ENCODE data around the gene ABCC11. TPM values are rescaled to one million over a fixed set of nuclear protein-coding genes. Genes with fewer than 3 reads are reported as not detected.

ABCC11 gene
- total and polyA plus RNA-seq, 2 of the 13 experiments (the other 11 are each of a cell fraction or from before 2014, with no cell fraction given) = 1.0 to 1.4 TPM

DNA sequence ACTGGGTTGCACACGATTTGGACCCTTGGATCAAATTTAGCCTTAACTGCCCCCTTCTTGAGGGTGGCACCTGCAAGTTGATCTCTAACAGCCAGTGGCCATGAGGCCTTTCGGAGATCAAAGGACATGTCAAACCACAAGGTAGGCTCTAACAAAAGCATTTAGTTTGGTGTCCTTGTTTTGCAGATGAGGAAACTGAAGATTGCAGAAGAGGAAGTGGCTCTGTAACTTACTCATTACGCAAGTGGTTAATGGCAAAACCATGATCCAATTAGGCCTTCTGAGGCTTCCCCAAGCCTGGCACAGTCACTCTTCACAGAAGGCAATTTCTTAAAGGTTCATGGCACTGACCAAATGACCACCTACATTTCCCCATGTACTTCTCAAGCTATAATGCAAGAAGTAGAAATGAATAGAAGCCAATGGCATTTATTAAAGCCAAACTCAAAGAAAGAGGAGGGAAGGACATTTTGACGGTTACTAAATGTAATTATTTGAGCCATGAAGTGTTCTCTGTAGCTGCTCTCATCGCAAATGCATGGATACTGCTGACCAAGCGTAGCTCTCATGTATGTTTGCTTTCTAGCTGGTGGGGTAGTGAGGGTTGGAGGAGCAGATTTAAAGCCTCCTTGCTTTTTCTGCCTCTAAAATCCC, 58.8 kb downstream of the ABCC11 start (continued):
- TF ChIP-seq ZSCAN12 (CRISPR knock-in tag; IDR thresholded peaks at IDR 0.05) (no peak), NFKBIZ (CRISPR knock-in tag; IDR thresholded peaks at IDR 0.05) (no peak), ZNF788 (CRISPR knock-in tag; IDR thresholded peaks at IDR 0.05; ENCODE audit: borderline replicate concordance) (no peak), MIXL1 (CRISPR knock-in tag; IDR thresholded peaks at IDR 0.05) (peak; percentile 97), FOXP1 (IDR thresholded peaks at IDR 0.05) (no peak), FOXP1 (CRISPR knock-in tag; IDR thresholded peaks at IDR 0.05) (peak; percentile 64), TBX3 (IDR thresholded peaks at IDR 0.05; ENCODE audit: borderline replicate concordance) (no peak), ZNF264 (CRISPR knock-in tag; IDR thresholded peaks at IDR 0.05) (no peak; the same call in 1 of the 2 replicates), PRPF4 (IDR thresholded peaks at IDR 0.05; ENCODE audit: low read depth, low read length, poor library complexity, severe bottlenecking) (no peak), NR1H2 (CRISPR knock-in tag; IDR thresholded peaks at IDR 0.05; ENCODE audit: borderline replicate concordance, low read depth) (no peak), SOX13 (IDR thresholded peaks at IDR 0.05) (peak; percentile 81), SOX13 (CRISPR knock-in tag; conservative IDR thresholded peaks at IDR 0.05 in 1 of 2, IDR thresholded peaks at IDR 0.05 in 1 of 2) (peak in 1 of 2 experiments; percentile 94; a peak in 2 of 4 replicates), GATAD2A (CRISPR knock-in tag; IDR thresholded peaks at IDR 0.05) (peak; percentile 89), ZNF329 (CRISPR knock-in tag; IDR thresholded peaks at IDR 0.05; ENCODE audit: low read depth) (no peak), HOXA3 (CRISPR knock-in tag; IDR thresholded peaks at IDR 0.05) (peak; percentile 42; the same call in 1 of the 2 replicates), NCOR1 (IDR thresholded peaks at IDR 0.05; ENCODE audit: borderline replicate concordance, low read length) (no peak), ZNF878 (CRISPR knock-in tag; IDR thresholded peaks at IDR 0.05) (no peak), PAX8 (CRISPR knock-in tag; IDR thresholded peaks at IDR 0.05; ENCODE audit: borderline replicate concordance) (no peak), ZZZ3 (CRISPR knock-in tag; IDR thresholded peaks at IDR 0.05; ENCODE audit: borderline replicate concordance) (no peak), ELF3 (CRISPR knock-in tag; IDR thresholded peaks at IDR 0.05) (peak; percentile 97)
- TF ChIP-seq, protein P1, sequence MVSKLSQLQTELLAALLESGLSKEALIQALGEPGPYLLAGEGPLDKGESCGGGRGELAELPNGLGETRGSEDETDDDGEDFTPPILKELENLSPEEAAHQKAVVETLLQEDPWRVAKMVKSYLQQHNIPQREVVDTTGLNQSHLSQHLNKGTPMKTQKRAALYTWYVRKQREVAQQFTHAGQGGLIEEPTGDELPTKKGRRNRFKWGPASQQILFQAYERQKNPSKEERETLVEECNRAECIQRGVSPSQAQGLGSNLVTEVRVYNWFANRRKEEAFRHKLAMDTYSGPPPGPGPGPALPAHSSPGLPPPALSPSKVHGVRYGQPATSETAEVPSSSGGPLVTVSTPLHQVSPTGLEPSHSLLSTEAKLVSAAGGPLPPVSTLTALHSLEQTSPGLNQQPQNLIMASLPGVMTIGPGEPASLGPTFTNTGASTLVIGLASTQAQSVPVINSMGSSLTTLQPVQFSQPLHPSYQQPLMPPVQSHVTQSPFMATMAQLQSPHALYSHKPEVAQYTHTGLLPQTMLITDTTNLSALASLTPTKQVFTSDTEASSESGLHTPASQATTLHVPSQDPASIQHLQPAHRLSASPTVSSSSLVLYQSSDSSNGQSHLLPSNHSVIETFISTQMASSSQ (IDR thresholded peaks at IDR 0.05; ENCODE audit: low read depth) = no peak
- TF ChIP-seq, protein P1 (CRISPR knock-in tag; IDR thresholded peaks at IDR 0.05; ENCODE audit: borderline replicate concordance) = peak; percentile 50; the same call in 1 of the 2 replicates
- TF ChIP-seq, protein P2, sequence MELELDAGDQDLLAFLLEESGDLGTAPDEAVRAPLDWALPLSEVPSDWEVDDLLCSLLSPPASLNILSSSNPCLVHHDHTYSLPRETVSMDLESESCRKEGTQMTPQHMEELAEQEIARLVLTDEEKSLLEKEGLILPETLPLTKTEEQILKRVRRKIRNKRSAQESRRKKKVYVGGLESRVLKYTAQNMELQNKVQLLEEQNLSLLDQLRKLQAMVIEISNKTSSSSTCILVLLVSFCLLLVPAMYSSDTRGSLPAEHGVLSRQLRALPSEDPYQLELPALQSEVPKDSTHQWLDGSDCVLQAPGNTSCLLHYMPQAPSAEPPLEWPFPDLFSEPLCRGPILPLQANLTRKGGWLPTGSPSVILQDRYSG (CRISPR knock-in tag; IDR thresholded peaks at IDR 0.05) = no peak
- TF ChIP-seq, protein P3, sequence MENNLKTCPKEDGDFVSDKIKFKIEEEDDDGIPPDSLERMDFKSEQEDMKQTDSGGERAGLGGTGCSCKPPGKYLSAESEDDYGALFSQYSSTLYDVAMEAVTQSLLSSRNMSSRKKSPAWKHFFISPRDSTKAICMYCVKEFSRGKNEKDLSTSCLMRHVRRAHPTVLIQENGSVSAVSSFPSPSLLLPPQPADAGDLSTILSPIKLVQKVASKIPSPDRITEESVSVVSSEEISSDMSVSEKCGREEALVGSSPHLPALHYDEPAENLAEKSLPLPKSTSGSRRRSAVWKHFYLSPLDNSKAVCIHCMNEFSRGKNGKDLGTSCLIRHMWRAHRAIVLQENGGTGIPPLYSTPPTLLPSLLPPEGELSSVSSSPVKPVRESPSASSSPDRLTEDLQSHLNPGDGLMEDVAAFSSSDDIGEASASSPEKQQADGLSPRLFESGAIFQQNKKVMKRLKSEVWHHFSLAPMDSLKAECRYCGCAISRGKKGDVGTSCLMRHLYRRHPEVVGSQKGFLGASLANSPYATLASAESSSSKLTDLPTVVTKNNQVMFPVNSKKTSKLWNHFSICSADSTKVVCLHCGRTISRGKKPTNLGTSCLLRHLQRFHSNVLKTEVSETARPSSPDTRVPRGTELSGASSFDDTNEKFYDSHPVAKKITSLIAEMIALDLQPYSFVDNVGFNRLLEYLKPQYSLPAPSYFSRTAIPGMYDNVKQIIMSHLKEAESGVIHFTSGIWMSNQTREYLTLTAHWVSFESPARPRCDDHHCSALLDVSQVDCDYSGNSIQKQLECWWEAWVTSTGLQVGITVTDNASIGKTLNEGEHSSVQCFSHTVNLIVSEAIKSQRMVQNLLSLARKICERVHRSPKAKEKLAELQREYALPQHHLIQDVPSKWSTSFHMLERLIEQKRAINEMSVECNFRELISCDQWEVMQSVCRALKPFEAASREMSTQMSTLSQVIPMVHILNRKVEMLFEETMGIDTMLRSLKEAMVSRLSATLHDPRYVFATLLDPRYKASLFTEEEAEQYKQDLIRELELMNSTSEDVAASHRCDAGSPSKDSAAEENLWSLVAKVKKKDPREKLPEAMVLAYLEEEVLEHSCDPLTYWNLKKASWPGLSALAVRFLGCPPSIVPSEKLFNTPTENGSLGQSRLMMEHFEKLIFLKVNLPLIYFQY (CRISPR knock-in tag; IDR thresholded peaks at IDR 0.05; ENCODE audit: borderline replicate concordance) = no peak

Data from HepG2 (cell line).